ENCODE data around the gene NGFR.

The NGFR gene, protein sequence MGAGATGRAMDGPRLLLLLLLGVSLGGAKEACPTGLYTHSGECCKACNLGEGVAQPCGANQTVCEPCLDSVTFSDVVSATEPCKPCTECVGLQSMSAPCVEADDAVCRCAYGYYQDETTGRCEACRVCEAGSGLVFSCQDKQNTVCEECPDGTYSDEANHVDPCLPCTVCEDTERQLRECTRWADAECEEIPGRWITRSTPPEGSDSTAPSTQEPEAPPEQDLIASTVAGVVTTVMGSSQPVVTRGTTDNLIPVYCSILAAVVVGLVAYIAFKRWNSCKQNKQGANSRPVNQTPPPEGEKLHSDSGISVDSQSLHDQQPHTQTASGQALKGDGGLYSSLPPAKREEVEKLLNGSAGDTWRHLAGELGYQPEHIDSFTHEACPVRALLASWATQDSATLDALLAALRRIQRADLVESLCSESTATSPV

DNA sequence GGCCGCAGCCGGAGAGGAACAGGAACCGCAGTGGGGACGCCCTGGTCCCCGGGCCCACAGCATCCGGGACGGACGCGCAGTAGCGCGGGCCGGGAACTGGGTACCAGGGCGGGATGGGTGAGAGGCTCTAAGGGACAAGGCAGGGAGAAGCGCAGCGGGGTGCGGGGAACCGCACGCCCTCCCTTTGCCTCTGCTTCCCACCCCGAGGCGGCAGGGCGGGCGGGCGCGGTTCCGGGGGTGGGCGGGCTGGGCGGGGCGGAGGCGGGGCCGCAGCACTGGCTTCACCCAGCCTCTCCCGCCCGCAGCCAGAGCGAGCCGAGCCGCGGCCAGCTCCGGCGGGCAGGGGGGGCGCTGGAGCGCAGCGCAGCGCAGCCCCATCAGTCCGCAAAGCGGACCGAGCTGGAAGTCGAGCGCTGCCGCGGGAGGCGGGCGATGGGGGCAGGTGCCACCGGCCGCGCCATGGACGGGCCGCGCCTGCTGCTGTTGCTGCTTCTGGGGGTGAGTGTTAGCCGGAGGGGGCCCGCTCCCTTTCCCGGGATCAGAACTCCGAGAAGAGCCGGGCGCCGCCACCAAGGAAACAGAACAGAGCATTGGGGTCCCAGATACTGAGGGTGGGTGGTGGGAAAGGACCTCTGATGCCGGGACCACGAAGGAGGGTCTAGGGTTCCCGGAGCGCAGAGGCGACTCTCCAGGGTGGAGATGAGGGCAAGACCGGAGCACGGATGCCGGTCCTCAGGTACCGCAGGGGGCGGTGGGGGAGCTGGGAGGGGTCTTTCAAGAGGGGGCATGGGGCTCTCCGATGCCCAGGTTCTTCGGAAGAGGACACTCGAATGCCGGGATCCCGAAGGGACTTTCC is at the start of gene NGFR:
NGFR (plus strand) TSS at position 308 of the 856 bp plus-strand sequence; CDS start at position 433, 125 bp downstream.
- TF ChIP-seq, protein P1, sequence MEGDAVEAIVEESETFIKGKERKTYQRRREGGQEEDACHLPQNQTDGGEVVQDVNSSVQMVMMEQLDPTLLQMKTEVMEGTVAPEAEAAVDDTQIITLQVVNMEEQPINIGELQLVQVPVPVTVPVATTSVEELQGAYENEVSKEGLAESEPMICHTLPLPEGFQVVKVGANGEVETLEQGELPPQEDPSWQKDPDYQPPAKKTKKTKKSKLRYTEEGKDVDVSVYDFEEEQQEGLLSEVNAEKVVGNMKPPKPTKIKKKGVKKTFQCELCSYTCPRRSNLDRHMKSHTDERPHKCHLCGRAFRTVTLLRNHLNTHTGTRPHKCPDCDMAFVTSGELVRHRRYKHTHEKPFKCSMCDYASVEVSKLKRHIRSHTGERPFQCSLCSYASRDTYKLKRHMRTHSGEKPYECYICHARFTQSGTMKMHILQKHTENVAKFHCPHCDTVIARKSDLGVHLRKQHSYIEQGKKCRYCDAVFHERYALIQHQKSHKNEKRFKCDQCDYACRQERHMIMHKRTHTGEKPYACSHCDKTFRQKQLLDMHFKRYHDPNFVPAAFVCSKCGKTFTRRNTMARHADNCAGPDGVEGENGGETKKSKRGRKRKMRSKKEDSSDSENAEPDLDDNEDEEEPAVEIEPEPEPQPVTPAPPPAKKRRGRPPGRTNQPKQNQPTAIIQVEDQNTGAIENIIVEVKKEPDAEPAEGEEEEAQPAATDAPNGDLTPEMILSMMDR (IDR thresholded peaks at IDR 0.05; ENCODE audit: borderline replicate concordance, insufficient read depth, low read depth, low read length) = 0 out of 2 replicates have a peak, but pooled peaks have one; percentile 11
- H3K4me3 ChIP-seq (ENCODE audit: low read depth, low read length) = peak within 1 kb of the TSS; percentile 48

DNA sequence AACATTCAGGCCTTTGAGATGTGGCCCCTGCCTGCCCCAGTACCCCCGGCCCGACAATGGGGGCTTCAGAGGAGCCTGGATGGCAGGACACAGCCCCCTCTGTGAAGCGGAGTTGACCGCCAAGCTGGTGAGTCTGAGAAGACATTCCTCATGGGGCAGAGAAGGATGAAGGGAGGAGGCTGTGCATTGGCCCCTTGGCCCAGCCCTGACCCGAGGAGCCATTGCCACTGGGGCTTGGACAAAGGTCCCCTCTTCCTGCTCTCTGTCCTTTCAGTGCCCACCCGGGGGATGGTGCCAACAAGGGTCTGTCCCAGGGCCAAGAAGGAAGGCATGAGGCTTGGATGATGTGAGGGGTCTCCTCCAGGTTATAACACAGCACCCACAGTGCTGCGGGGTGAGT is 49.5 kb upstream of the NGFR start:
- TF ChIP-seq, protein P1 (IDR thresholded peaks at IDR 0.05; ENCODE audit: borderline replicate concordance, insufficient read depth, low read depth, low read length) = no peak

DNA sequence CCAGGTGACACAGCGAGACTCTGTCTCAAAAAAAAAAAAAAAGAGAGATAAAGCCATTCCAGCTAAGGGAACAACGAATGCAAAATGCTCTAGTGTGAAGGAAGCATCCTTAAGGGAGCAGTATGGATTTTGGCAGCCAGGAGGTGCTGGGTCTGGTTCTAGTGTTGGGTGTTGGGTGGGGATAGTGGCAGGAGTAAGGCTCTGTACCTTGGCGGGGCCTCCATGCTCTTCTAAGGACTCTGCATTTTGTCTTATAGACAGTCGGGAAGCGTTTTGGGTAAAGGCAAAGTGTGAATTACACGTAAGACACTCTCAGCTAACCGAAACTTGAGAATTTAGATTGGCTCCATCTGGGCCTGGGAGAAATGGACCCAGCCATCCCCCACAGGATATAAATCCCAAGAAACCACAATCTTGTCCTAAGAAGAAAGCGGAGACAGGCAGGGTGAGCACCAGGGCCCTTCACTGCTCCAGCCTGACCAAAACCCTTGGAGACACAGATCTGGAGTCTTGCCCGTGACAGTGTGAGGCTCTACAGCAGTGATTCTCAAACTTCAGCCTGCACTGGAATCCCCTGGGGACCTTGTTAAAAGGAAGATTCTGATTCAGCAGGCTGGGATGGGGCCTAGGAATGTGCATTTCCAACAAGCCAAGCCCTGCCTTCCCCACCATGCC is 47.3 kb upstream of the NGFR start:
- H3K4me3 ChIP-seq (ENCODE audit: low read depth, low read length) = no peak overlapping the region
- TF ChIP-seq, protein P1 (IDR thresholded peaks at IDR 0.05; ENCODE audit: borderline replicate concordance, insufficient read depth, low read depth, low read length) = no peak

More for the DNA sequence above, 49.5 kb upstream of the NGFR start:
- H3K4me3 ChIP-seq (ENCODE audit: low read depth, low read length) = no peak overlapping the region

DNA sequence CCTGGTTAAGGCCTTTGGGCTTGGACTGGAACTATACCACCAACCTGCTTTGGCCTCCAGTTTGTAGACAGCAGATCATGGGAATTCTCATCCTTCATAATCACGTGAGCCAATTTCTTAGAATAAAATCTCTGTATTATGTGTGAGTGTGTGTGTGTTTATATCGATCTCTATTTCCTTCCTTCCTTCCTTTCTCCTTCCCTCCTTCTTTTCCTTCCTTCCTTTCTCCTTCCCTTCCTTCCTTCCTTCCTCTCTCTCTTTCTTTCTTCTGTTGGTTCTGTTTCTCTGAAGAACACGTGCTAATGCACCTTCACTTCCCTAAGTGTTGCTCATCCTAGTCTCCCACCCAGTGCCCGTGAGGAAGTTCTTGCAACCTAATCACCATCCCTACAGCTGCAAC is 44.9 kb upstream of the NGFR start:
- H3K4me3 ChIP-seq (ENCODE audit: low read depth, low read length) = no peak overlapping the region
- TF ChIP-seq, protein P1 (IDR thresholded peaks at IDR 0.05; ENCODE audit: borderline replicate concordance, insufficient read depth, low read depth, low read length) = no peak

DNA sequence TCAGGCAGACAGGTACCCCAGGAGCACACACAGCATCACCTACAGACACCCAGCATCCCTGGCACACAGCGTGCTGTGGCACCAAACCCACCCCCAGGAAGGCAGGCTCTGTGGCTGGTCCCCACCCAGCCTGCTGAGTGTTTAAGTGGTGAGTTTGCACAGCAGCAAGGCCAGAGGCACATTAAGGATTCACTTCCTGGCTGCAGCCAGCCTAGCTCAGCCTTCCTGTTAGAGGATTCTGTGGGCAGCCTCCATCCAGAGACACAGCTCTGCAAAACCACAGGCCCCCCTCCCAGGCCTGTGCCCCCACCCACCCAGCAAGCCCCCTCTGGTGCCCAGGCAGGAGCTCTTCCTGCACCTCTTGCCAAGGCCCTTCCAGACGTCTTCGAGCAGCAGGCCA is 44.4 kb upstream of the NGFR start:
- TF ChIP-seq, protein P1 (IDR thresholded peaks at IDR 0.05; ENCODE audit: borderline replicate concordance, insufficient read depth, low read depth, low read length) = no peak
- no peak overlapping the region for H3K4me3 ChIP-seq (ENCODE audit: low read depth, low read length)

DNA sequence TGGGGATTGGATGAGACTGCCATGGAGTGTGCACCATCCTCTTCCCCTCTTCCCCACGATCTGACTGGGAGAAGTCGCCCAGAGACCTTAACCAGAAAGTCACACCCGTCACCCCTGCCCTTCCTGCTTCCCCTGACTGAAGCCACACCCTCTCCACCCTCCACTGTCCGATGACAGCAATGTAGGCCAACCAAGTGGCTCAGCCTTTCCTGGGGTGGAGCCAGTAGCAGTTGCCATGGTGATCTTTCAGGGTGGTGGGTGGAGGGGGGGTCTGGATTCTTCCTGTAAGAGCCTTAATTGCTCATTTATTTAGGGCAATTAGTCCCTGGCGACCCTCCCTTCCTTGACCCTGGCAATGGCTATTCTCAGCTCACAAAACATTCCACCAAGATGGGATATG is 42.9 kb upstream of the NGFR start:
- TF ChIP-seq, protein P1 (IDR thresholded peaks at IDR 0.05; ENCODE audit: borderline replicate concordance, insufficient read depth, low read depth, low read length) = no peak
- H3K4me3 ChIP-seq (ENCODE audit: low read depth, low read length) = no peak overlapping the region

Data from GM12875 (cell line).